Astrocyte (in vitro differentiated cells and primary cell): ENCODE measurements around the gene VWA2. TPM values are rescaled to one million over a fixed set of nuclear protein-coding genes. Genes with fewer than 3 reads are reported as not detected.
A peak's percentile ranks its signal among the peaks of the same experiment; 100 is the strongest.

ENCODE experiments used
- DNase-seq: peaks from one replicate; pipeline ENCODE4 v3.0.0-alpha.2; 2010; ENCODE audit warnings: low read depth
- FAIRE-seq: peaks from 2 replicates; lab custom pipeline; 2011; peaks lifted over from hg19 to GRCh38; lab: Jason Lieb, UNC
- H2AFZ ChIP-seq: 2 replicates; pipeline ENCODE4 v1.6.0; 2012; ENCODE audit warnings: low read depth, low read length, inconsistent platforms
- H3K27ac ChIP-seq: 2 replicates; pipeline ENCODE4 v1.5.1; 2011; ENCODE audit warnings: low read depth, low read length, inconsistent platforms
- H3K27me3 ChIP-seq: 2 replicates; pipeline ENCODE4 v1.6.0; 2011; ENCODE audit warnings: low read length, inconsistent platforms; ENCODE audit not compliant: insufficient read depth
- H3K36me3 ChIP-seq: 2 replicates; pipeline ENCODE4 v1.5.1; 2011; ENCODE audit warnings: low read length, inconsistent platforms; ENCODE audit not compliant: insufficient read depth
- H3K4me1 ChIP-seq: 2 replicates; pipeline ENCODE4 v1.5.1; 2011; ENCODE audit warnings: low read length, inconsistent platforms; ENCODE audit not compliant: insufficient read depth
- H3K4me2 ChIP-seq: 2 replicates; pipeline ENCODE4 v1.6.0; 2012; ENCODE audit warnings: low read length, inconsistent platforms
- H3K4me3 ChIP-seq: 2 replicates; pipeline ENCODE4 v1.5.1; 2011; ENCODE audit warnings: low read depth, mild to moderate bottlenecking, low read length, inconsistent platforms; ENCODE audit not compliant: insufficient read depth
- H3K79me2 ChIP-seq: 2 replicates; pipeline ENCODE4 v1.6.0; 2012; ENCODE audit warnings: mild to moderate bottlenecking, low read length, inconsistent platforms; ENCODE audit not compliant: insufficient read depth
- H3K9ac ChIP-seq: 2 replicates; pipeline ENCODE4 v1.6.0; 2012; ENCODE audit warnings: mild to moderate bottlenecking, low read length, inconsistent platforms
- H3K9me3 ChIP-seq: 2 replicates; pipeline ENCODE4 v1.5.1; 2012; ENCODE audit warnings: low read depth, mild to moderate bottlenecking, low read length, inconsistent platforms; ENCODE audit not compliant: insufficient read depth
- H4K20me1 ChIP-seq: 2 replicates; pipeline ENCODE4 v1.6.0; 2012; ENCODE audit warnings: low read length, inconsistent platforms; ENCODE audit not compliant: insufficient read depth
- H3K27ac Mint-ChIP-seq: one replicate; pipeline ENCODE4 v1.8.0; 2021; ENCODE audit warnings: mild to moderate bottlenecking, mixed read lengths; ENCODE audit not compliant: unreplicated experiment
- H3K27me3 Mint-ChIP-seq: one replicate; pipeline ENCODE4 v1.8.0; 2021; ENCODE audit warnings: low read depth, mixed read lengths; ENCODE audit not compliant: unreplicated experiment
- H3K36me3 Mint-ChIP-seq: one replicate; pipeline ENCODE4 v1.8.0; 2021; ENCODE audit warnings: low read depth, mixed read lengths; ENCODE audit not compliant: unreplicated experiment
- H3K4me1 Mint-ChIP-seq: one replicate; pipeline ENCODE4 v1.8.0; 2021; ENCODE audit warnings: low read depth, mixed read lengths; ENCODE audit not compliant: unreplicated experiment
- H3K4me3 Mint-ChIP-seq: one replicate; pipeline ENCODE4 v1.8.0; 2021; ENCODE audit warnings: mild to moderate bottlenecking, moderate library complexity, mixed read lengths; ENCODE audit not compliant: unreplicated experiment
- H3K9me3 Mint-ChIP-seq: one replicate; pipeline ENCODE4 v1.8.0; 2021; ENCODE audit warnings: mild to moderate bottlenecking, mixed read lengths; ENCODE audit not compliant: unreplicated experiment
- CTCF ChIP-seq: IDR thresholded peaks from 2 replicates; pipeline ENCODE4 v1.5.1; 2011; ENCODE audit warnings: low read depth, mild to moderate bottlenecking, inconsistent platforms, low read length, moderate library complexity; ENCODE audit not compliant: insufficient read depth
- EZH2 ChIP-seq: IDR thresholded peaks from 2 replicates; pipeline ENCODE4 v1.6.1; 2012; ENCODE audit warnings: mild to moderate bottlenecking, low read length, inconsistent platforms; ENCODE audit not compliant: insufficient read depth
- total RNA-seq: library from RNA; stranded (reverse); gene quantifications from 2 replicates; pipeline ENCODE4 v1.2.1, GENCODE V29; 2021

VWA2 gene
- total RNA-seq, 1 donor from 2014 or later = 0.25 TPM

DNA sequence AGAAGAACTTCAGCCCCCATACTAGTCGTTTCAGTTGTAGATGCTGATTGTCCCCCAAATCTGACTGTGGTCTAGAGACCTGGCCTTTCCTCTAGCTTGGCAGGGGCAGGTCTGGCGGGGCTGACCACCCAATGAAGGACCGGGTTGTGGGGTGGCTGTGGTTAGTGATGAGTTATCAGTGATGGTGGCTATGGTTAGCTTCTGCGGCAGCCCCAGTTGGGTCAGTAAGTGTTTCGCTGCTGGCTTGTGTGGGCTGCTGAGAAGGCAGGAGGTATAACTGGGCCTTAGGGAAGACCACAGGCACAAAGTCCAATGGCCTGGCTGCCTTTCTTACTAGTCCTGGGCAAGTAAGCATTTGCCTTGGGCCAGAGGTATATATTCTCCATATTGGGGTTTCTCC is 21.3 kb downstream of the VWA2 start:
- no peaks in the 10 kb centered on the region for H4K20me1 ChIP-seq
- no peaks in the 10 kb centered on the region for H3K79me2 ChIP-seq
- Mint-ChIP-seq H3K4me1 (peaks cover 23% of the 10 kb centered on the region), H3K27ac (no peak overlapping the region), H3K4me3 (no peak overlapping the region), H3K27me3 (no peaks in the 10 kb centered on the region), H3K36me3 (no peaks in the 10 kb centered on the region), H3K9me3 (peaks cover 2% of the 10 kb centered on the region)
- H3K9me3 ChIP-seq = no peaks in the 10 kb centered on the region
- H3K27ac ChIP-seq = no peak overlapping the region
- H2AFZ ChIP-seq = no peak overlapping the region
- FAIRE-seq (no peak), DNase-seq (peak; percentile 20)
- H3K36me3 ChIP-seq = no peaks in the 10 kb centered on the region
- H3K9ac ChIP-seq = no peak overlapping the region
- H3K4me2 ChIP-seq = no peak overlapping the region
- no peaks in the 10 kb centered on the region for H3K27me3 ChIP-seq
- H3K4me1 ChIP-seq = peaks cover 19% of the 10 kb centered on the region
- TF ChIP-seq CTCF (no peak), EZH2 (no peak)
- no peak overlapping the region for H3K4me3 ChIP-seq

DNA sequence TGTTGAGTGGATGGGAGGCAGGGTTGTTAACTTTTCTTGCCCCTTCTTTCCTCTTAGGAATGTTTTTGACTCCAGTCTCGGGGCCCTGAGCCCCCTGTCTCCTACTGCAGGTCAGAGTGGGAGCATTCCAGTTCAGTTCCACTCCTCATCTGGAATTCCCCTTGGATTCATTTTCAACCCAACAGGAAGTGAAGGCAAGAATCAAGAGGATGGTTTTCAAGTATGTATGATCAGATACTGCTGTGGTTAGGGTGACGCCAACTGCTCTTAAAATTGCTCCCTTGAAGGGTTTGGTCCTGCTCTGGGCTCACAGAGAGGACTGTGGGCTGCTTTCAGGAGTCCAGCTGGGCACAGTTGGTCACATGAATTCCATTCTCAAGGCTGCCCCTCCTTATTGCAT is 22.0 kb downstream of the VWA2 start:
- no peak overlapping the region for H3K27ac ChIP-seq
- DNase-seq (peak; percentile 94), FAIRE-seq (no peak)
- H2AFZ ChIP-seq = no peak overlapping the region
- no peaks in the 10 kb centered on the region for H3K79me2 ChIP-seq
- Mint-ChIP-seq H3K9me3 (no peaks in the 10 kb centered on the region), H3K27me3 (no peaks in the 10 kb centered on the region), H3K4me1 (peaks cover 24% of the 10 kb centered on the region), H3K4me3 (no peak overlapping the region), H3K27ac (peak overlapping the region; percentile 83), H3K36me3 (no peaks in the 10 kb centered on the region)
- H3K4me3 ChIP-seq = no peak overlapping the region
- H3K9ac ChIP-seq = no peak overlapping the region
- H3K36me3 ChIP-seq = no peaks in the 10 kb centered on the region
- peak overlapping the region; percentile 30 for H3K4me2 ChIP-seq
- no peaks in the 10 kb centered on the region for H3K9me3 ChIP-seq
- peaks cover 19% of the 10 kb centered on the region for H3K4me1 ChIP-seq
- H4K20me1 ChIP-seq = no peaks in the 10 kb centered on the region
- TF ChIP-seq EZH2 = no peak
- TF ChIP-seq CTCF = no peak
- no peaks in the 10 kb centered on the region for H3K27me3 ChIP-seq

DNA sequence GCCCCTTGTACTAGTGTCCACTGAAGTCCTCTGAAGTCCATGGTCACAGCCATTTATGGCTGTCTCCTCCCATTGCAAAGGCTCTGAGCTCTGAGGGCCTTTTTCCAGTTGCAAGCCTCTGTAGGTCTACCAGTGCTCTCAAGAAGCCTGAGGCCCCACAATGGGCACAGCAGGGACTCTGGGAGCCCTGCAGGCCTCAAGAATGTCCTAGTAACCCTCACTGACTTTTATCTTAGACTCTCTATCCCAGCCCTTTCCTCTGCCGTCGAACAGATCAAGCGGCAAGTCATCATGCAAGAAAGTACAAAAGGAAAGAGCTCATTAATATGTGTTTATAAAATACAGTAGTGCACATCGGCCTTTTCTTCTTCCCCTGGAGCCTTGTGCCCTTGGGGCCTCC is 23.4 kb downstream of the VWA2 start:
- TF ChIP-seq CTCF = no peak
- no peak for TF ChIP-seq EZH2
- no peak overlapping the region for H3K9ac ChIP-seq
- H3K79me2 ChIP-seq = no peaks in the 10 kb centered on the region
- H4K20me1 ChIP-seq = no peaks in the 10 kb centered on the region
- no peak overlapping the region for H3K27ac ChIP-seq
- Mint-ChIP-seq H3K36me3 (no peaks in the 10 kb centered on the region), H3K4me3 (no peak overlapping the region), H3K27ac (no peak overlapping the region), H3K9me3 (no peaks in the 10 kb centered on the region), H3K27me3 (no peaks in the 10 kb centered on the region), H3K4me1 (peaks cover 20% of the 10 kb centered on the region)
- no peaks in the 10 kb centered on the region for H3K36me3 ChIP-seq
- no peaks in the 10 kb centered on the region for H3K27me3 ChIP-seq
- DNase-seq (no peak), FAIRE-seq (no peak)
- no peak overlapping the region for H3K4me3 ChIP-seq
- peaks cover 24% of the 10 kb centered on the region for H3K4me1 ChIP-seq
- no peaks in the 10 kb centered on the region for H3K9me3 ChIP-seq
- no peak overlapping the region for H3K4me2 ChIP-seq
- no peak overlapping the region for H2AFZ ChIP-seq
